ENCODE results near the gene MAP7D2. TPM values are rescaled to one million over a fixed set of nuclear protein-coding genes. Genes with fewer than 3 reads are reported as not detected.

The MAP7D2 gene
- total RNA-seq, 1 experiment from 2014 or later: 0.19 TPM

- Mint-ChIP-seq H3K36me3 (ENCODE audit: insufficient read depth, unreplicated experiment) (peaks cover 11% of the 10 kb centered on the region), H3K27ac (ENCODE audit: low read depth, unreplicated experiment) (no peak overlapping the region), H3K4me3 (ENCODE audit: unreplicated experiment) (no peak overlapping the region), H3K9me3 (ENCODE audit: unreplicated experiment) (no peaks in the 10 kb centered on the region), H3K4me1 (ENCODE audit: insufficient read depth, unreplicated experiment) (peaks cover 6% of the 10 kb centered on the region), H3K27me3 (ENCODE audit: insufficient read depth, unreplicated experiment) (peaks cover 48% of the 10 kb centered on the region)
- intact Hi-C loops (cut with micrococcal nuclease): no loop called here
- no peak for DNase-seq (ENCODE audit: unreplicated experiment)
- POLR2A ChIA-PET: interaction anchor here (0.7 to 1.1 kb wide), 2 partner anchors 10 to 34 kb away, joined by 3 read pairs; no protein-coding TSS in a partner anchor
- BruUV-seq (replicated peaks): no TSS peak
- TF ChIP-seq, protein P1, sequence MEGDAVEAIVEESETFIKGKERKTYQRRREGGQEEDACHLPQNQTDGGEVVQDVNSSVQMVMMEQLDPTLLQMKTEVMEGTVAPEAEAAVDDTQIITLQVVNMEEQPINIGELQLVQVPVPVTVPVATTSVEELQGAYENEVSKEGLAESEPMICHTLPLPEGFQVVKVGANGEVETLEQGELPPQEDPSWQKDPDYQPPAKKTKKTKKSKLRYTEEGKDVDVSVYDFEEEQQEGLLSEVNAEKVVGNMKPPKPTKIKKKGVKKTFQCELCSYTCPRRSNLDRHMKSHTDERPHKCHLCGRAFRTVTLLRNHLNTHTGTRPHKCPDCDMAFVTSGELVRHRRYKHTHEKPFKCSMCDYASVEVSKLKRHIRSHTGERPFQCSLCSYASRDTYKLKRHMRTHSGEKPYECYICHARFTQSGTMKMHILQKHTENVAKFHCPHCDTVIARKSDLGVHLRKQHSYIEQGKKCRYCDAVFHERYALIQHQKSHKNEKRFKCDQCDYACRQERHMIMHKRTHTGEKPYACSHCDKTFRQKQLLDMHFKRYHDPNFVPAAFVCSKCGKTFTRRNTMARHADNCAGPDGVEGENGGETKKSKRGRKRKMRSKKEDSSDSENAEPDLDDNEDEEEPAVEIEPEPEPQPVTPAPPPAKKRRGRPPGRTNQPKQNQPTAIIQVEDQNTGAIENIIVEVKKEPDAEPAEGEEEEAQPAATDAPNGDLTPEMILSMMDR (IDR thresholded peaks at IDR 0.05; ENCODE audit: unreplicated experiment): no peak
- CTCF ChIA-PET: interaction anchor here (0.5 to 1.1 kb wide), 2 partner anchors 52 to 1158 kb away, joined by 3 to 4 read pairs; no protein-coding TSS in a partner anchor
Measured at GRCh38 chrX:19956923-19957322, 159.8 kb downstream of the MAP7D2 start.

Small RNA genes lying within 50 kb of the gene (microRNA-seq; reads per million reads assigned to microRNA genes)
- 19.6 reads per million, percentile 58 among the genes with 10 or more reads in this experiment for gene MIR23C

Other genes starting within 250 kb of the MAP7D2 start
- 47.3 and 66.1 TPM in 2 replicates for gene SH3KBP1, start 229.3 kb downstream of the MAP7D2 start, total RNA-seq (2022)
- gene BCLAF3, start 125.8 kb downstream of the MAP7D2 start, total RNA-seq (2022): 8.6 and 9.6 TPM in 2 replicates
- 183 and 209 TPM in 2 replicates for gene EIF1AX, start 24.9 kb upstream of the MAP7D2 start, total RNA-seq (2022)
- gene RPS6KA3, start 150.0 kb upstream of the MAP7D2 start, total RNA-seq (2022): 31.9 and 42.4 TPM in 2 replicates